Right renal pelvis (tissue), 4 donors: ENCODE results near the gene SLC23A2. TPM values are rescaled to one million over a fixed set of nuclear protein-coding genes. Genes with fewer than 3 reads are reported as not detected.

Experiments used
- polyA plus RNA-seq, 4 donors: library from polyadenylated mRNA; unstranded; fragments of 120-200 nt; gene quantifications; one replicate each; pipeline ENCODE4 v1.2.1, GENCODE V29; 2013; ENCODE audit not compliant: insufficient read length in 4 of 4

SLC23A2 gene
- polyA plus RNA-seq, 4 donors: 20.9 to 24.0 (median 23.5) TPM

Other genes starting within 250 kb of the SLC23A2 start
- gene RASSF2, start 177.9 kb downstream of the SLC23A2 start, polyA plus RNA-seq: 10 to 100 TPM in 1 of 4 donors, 1 to 10 TPM in 3; 9.5 to 10.1 (median 9.8) TPM
- gene TMEM230, start 111.6 kb upstream of the SLC23A2 start, polyA plus RNA-seq: 100 to 1,000 TPM; 159 to 209 (median 199) TPM
- 100 to 1,000 TPM; 171 to 198 (median 175) TPM for gene PCNA, start 118.4 kb upstream of the SLC23A2 start, polyA plus RNA-seq
- 10 to 100 TPM; 35.1 to 44.2 (median 43.8) TPM for gene CDS2, start 125.5 kb upstream of the SLC23A2 start, polyA plus RNA-seq